Measurements from ENCODE around the gene OBSCN.
A peak's percentile ranks its signal among the peaks of the same experiment; 100 is the strongest.

GRCh38 chr1:228391411-228392020 lies 183.7 kb downstream of the OBSCN start:
- TF ChIP-seq ATF3 (CRISPR knock-in tag; IDR thresholded peaks at IDR 0.05) (no peak), SNAPC5 (CRISPR knock-in tag; IDR thresholded peaks at IDR 0.05; ENCODE audit: borderline replicate concordance) (no peak), EZH2 (conservative IDR thresholded peaks at IDR 0.05; ENCODE audit: low read depth, low read length) (no peak), SIN3A (IDR thresholded peaks at IDR 0.05; ENCODE audit: borderline replicate concordance, low read depth, low read length) (no peak), POLR2A (IDR thresholded peaks at IDR 0.05; ENCODE audit: insufficient read depth in 1 of 2, low read depth in 2 of 2, low read length in 2 of 2) (peak in 1 of 2 experiments; percentile 33; a peak in 1 of 4 replicates), CHD2 (IDR thresholded peaks at IDR 0.05; ENCODE audit: low read depth, low read length) (no peak), ZNF10 (CRISPR knock-in tag; IDR thresholded peaks at IDR 0.05; ENCODE audit: borderline replicate concordance, low read depth) (no peak), ZNF761 (CRISPR knock-in tag; conservative IDR thresholded peaks at IDR 0.05) (no peak), ZNF546 (CRISPR knock-in tag; conservative IDR thresholded peaks at IDR 0.05) (no peak)
